Measurements from ENCODE around the gene TMEM130.

DNA sequence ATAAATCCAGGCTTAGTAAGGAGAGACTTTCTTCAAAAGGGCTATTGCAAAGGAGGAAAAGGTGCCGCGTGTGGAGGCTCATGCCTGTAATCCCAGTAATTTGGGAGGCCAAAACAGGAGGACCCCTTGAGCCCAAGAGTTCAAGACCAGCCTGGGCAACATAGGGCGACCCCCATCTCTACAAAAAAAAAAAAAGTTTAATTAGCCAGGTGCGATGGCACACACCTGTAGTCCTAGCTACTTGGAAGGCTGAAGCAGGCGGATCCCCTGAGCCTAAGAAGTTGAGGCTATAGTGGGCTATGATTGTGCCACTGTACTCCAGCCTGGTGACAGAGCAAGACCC is 32.2 kb downstream of the TMEM130 start:
- TF ChIP-seq, protein P1, sequence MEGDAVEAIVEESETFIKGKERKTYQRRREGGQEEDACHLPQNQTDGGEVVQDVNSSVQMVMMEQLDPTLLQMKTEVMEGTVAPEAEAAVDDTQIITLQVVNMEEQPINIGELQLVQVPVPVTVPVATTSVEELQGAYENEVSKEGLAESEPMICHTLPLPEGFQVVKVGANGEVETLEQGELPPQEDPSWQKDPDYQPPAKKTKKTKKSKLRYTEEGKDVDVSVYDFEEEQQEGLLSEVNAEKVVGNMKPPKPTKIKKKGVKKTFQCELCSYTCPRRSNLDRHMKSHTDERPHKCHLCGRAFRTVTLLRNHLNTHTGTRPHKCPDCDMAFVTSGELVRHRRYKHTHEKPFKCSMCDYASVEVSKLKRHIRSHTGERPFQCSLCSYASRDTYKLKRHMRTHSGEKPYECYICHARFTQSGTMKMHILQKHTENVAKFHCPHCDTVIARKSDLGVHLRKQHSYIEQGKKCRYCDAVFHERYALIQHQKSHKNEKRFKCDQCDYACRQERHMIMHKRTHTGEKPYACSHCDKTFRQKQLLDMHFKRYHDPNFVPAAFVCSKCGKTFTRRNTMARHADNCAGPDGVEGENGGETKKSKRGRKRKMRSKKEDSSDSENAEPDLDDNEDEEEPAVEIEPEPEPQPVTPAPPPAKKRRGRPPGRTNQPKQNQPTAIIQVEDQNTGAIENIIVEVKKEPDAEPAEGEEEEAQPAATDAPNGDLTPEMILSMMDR (IDR thresholded peaks at IDR 0.05; ENCODE audit: poor library complexity): no peak
- TF ChIP-seq EZH2 (IDR thresholded peaks at IDR 0.05; ENCODE audit: borderline replicate concordance) (no peak), EZH2phosphoT487 (IDR thresholded peaks at IDR 0.05; ENCODE audit: low read depth, severe bottlenecking, unreplicated experiment) (no peak)
